SK-N-SH (cell line): ENCODE data around the gene SLC6A8. TPM values are rescaled to one million over a fixed set of nuclear protein-coding genes. Genes with fewer than 3 reads are reported as not detected.

Experiments used
- CTCF ChIA-PET: fragments of 300-600, 350-600 bp; formaldehyde crosslinking; extraction: SDS; loops from one replicate; lab custom pipeline; 2021; lab: Yijun Ruan, JAX
- POLR2A ChIA-PET: fragments of 350-600 bp; sonication (Branson Sonifier 250); formaldehyde crosslinking; extraction: SDS; loops from one replicate; lab custom pipeline; 2020; ENCODE audit warnings: antibody characterized with exemption, inconsistent platforms; lab: Yijun Ruan, JAX
- DNase-seq: peaks from one replicate; pipeline ENCODE4 v3.0.0; 2012
- H2AFZ ChIP-seq: fragments of 200-600 bp; sonication (generic); 2 replicates; pipeline ENCODE4 v1.8.1; 2016; ENCODE audit warnings: antibody characterized with exemption, mild to moderate bottlenecking, low read depth
- H3F3A ChIP-seq: fragments of 200-600 bp; sonication (generic); replicated peaks from 2 replicates; pipeline ENCODE3; 2016; ENCODE audit warnings: antibody characterized with exemption, mild to moderate bottlenecking; ENCODE audit not compliant: insufficient read depth
- H3K27ac ChIP-seq, 2 experiments: fragments of 200-500 bp in 1 of 2; fragments of 200-600 bp in 1 of 2; sonication (Bioruptor generic) in 1 of 2; sonication (generic), shearing (Covaris generic) in 1 of 2; 2 replicates each; pipeline versions ENCODE4 v1.5.1 to v1.6.1; 2014 to 2016; ENCODE audit warnings: low read depth in 2 of 2, inconsistent platforms in 1 of 2, low read length in 1 of 2, mild to moderate bottlenecking in 1 of 2, mixed read lengths in 1 of 2
- H3K27me3 ChIP-seq: fragments of 200-600 bp; sonication (generic), shearing (Covaris generic); 2 replicates; pipeline ENCODE4 v1.6.1; 2016; ENCODE audit warnings: mixed run types; ENCODE audit not compliant: insufficient read depth
- H3K36me3 ChIP-seq, 2 experiments: fragments of 200-500 bp in 1 of 2; fragments of 200-600 bp in 1 of 2; sonication (Bioruptor generic) in 1 of 2; sonication (generic) in 1 of 2; replicated peaks in 1 of 2; 2 replicates each; pipeline versions ENCODE3 to v1.5.1; 2014 to 2016; ENCODE audit warnings: low read length in 1 of 2, mild to moderate bottlenecking in 1 of 2; ENCODE audit not compliant: insufficient read depth in 2 of 2, control insufficient read depth in 1 of 2
- H3K4me1 ChIP-seq, 2 experiments: fragments of 200-500 bp in 1 of 2; fragments of 200-600 bp in 1 of 2; sonication (Bioruptor generic) in 1 of 2; sonication (generic), shearing (Covaris generic) in 1 of 2; 2 replicates each; pipeline versions ENCODE4 v1.5.1 to v1.6.1; 2014 to 2016; ENCODE audit warnings: low read depth in 1 of 2, low read length in 1 of 2, mixed run types in 1 of 2; ENCODE audit not compliant: insufficient read depth in 2 of 2, control insufficient read depth in 1 of 2
- H3K4me2 ChIP-seq: fragments of 200-600 bp; sonication (generic), shearing (Covaris generic); 2 replicates; pipeline ENCODE4 v1.6.1; 2017; ENCODE audit warnings: mixed run types
- H3K4me3 ChIP-seq, 2 experiments: fragments of 200-500 bp in 1 of 2; fragments of 200-600 bp in 1 of 2; sonication (Bioruptor generic) in 1 of 2; sonication (generic), shearing (Covaris generic) in 1 of 2; 2 replicates each; pipeline versions ENCODE4 v1.5.1 to v1.8.1; 2014 to 2016; ENCODE audit warnings: low read depth in 2 of 2, inconsistent platforms in 1 of 2, low read length in 1 of 2, mild to moderate bottlenecking in 1 of 2, mixed read lengths in 1 of 2, moderate library complexity in 1 of 2
- H3K79me2 ChIP-seq: fragments of 200-600 bp; sonication (generic); 2 replicates; pipeline ENCODE4 v1.8.1; 2017; ENCODE audit warnings: mild to moderate bottlenecking; ENCODE audit not compliant: insufficient read depth
- H3K9ac ChIP-seq: fragments of 200-600 bp; sonication (generic); 2 replicates; pipeline ENCODE4 v1.6.1; 2017; ENCODE audit warnings: mixed run types
- H3K9me2 ChIP-seq: fragments of 200-600 bp; sonication (generic); 2 replicates; pipeline ENCODE4 v1.6.1; 2017; ENCODE audit warnings: mixed run types
- H3K9me3 ChIP-seq: fragments of 200-600 bp; sonication (generic); 2 replicates; pipeline ENCODE4 v1.6.1; 2017; ENCODE audit warnings: mixed run types, mild to moderate bottlenecking, moderate library complexity
- H4K20me1 ChIP-seq: fragments of 200-600 bp; sonication (generic); 2 replicates; pipeline ENCODE4 v1.6.1; 2017; ENCODE audit warnings: mild to moderate bottlenecking, mixed run types; ENCODE audit not compliant: insufficient read depth
- ELF1 ChIP-seq: IDR thresholded peaks from 2 replicates; pipeline ENCODE4 v1.4.0; 2012
- EP300 ChIP-seq, 2 experiments: IDR thresholded peaks; 2 replicates each; pipeline versions ENCODE4 v1.4.0 to v1.6.1; 2012; ENCODE audit warnings: borderline replicate concordance in 1 of 2, low read depth in 1 of 2, low read length in 1 of 2
- FOXM1 ChIP-seq: IDR thresholded peaks from 2 replicates; pipeline ENCODE4 v1.4.0; 2012; ENCODE audit warnings: low read depth, mild to moderate bottlenecking
- GATA2 ChIP-seq: sonication (generic); formaldehyde crosslinking; IDR thresholded peaks from 2 replicates; pipeline ENCODE4 v1.5.0; 2020; ENCODE audit warnings: mild to moderate bottlenecking, missing genetic modification reagents
- JUND ChIP-seq: IDR thresholded peaks from 2 replicates; pipeline ENCODE4 v1.4.0; 2012
- NFIC ChIP-seq: IDR thresholded peaks from 2 replicates; pipeline ENCODE4 v1.4.0; 2012; ENCODE audit warnings: borderline replicate concordance
- RFX5 ChIP-seq: IDR thresholded peaks from 2 replicates; pipeline ENCODE4 v1.6.1; 2012; ENCODE audit warnings: mild to moderate bottlenecking, improper control_type of control experiment, low read length
- RXRA ChIP-seq: IDR thresholded peaks from 2 replicates; pipeline ENCODE4 v1.4.0; 2012; ENCODE audit warnings: low read depth, mild to moderate bottlenecking, borderline replicate concordance
- SMC3 ChIP-seq: IDR thresholded peaks from 2 replicates; pipeline ENCODE4 v1.6.1; 2012; ENCODE audit warnings: low read depth, low read length, improper control_type of control experiment
- WGBS: methylation state at CpG from one replicate; pipeline ENCODE4 v1.1.6; 2017; ENCODE audit warnings: low lambda C conversion rate; 5-methylcytosine and 5-hydroxymethylcytosine counted together
- polyA plus RNA-seq, 3 experiments: library from polyadenylated mRNA; depleted of rRNA; stranded (reverse); fragments of >200 nt; gene quantifications; 2 replicates each; pipeline ENCODE4 v1.2.3, GENCODE V29; 2012
- TF ChIP-seq, protein P1 (sequence below): IDR thresholded peaks from 2 replicates; pipeline ENCODE4; 2012
- TF ChIP-seq, protein P2 (sequence below): fragments of 200-600 bp; sonication (generic); IDR thresholded peaks from 2 replicates; pipeline ENCODE4 v1.6.1; 2017; ENCODE audit warnings: antibody characterized with exemption, mild to moderate bottlenecking, moderate library complexity
- TF ChIP-seq, protein P3 (sequence below): IDR thresholded peaks from 2 replicates; pipeline ENCODE4 v1.4.0; 2012; ENCODE audit warnings: low read depth, borderline replicate concordance
- TF ChIP-seq, protein P4 (sequence below): IDR thresholded peaks from 2 replicates; pipeline ENCODE4 v1.4.0; 2012; ENCODE audit warnings: low read depth

Gene SLC6A8
- polyA plus RNA-seq, 1 of the 3 experiments (the other 2 are of a cell fraction): 30.8 TPM

DNA sequence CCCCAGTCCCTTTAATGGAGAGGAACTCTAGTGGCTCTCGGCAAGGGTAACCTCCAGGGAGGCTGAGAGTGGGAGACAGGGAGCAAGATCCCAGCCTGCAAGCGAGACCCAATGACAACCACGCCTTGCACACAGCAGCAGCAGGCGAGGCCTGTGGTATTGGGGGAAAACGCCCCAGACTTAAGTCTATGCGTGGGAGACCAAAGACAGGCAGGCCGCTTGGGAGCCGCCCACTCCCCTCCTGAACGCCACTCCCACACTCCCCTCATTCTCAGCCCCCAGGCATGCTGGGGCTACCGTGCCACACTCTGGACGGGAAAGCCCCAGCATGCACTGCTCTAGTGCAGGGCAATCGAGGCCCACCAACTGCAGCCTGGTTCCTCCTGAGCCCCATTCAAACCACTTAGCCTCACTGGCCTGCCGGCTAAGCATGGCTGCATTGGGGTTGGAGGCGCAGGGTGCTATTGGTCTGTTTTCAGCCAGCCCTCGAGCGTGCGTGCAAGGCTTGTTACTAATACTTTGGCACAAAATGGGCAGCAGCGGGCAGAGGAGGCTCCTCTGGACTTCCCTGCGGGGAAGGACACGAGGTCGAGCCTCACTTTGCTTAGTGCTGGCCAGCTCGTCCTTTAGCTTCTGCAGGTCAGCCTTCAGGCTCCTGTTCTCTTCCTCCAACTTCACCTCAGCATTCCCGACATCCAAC, 14.8 kb downstream of the SLC6A8 start (continued):
- TF ChIP-seq, protein P1, sequence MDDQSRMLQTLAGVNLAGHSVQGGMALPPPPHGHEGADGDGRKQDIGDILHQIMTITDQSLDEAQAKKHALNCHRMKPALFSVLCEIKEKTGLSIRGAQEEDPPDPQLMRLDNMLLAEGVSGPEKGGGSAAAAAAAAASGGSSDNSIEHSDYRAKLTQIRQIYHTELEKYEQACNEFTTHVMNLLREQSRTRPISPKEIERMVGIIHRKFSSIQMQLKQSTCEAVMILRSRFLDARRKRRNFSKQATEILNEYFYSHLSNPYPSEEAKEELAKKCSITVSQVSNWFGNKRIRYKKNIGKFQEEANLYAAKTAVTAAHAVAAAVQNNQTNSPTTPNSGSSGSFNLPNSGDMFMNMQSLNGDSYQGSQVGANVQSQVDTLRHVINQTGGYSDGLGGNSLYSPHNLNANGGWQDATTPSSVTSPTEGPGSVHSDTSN: no peak
- TF ChIP-seq RFX5 (no peak), JUND (no peak), EP300 (IDR thresholded peaks at IDR 0.05; ENCODE audit: borderline replicate concordance in 1 of 2, low read depth in 1 of 2, low read length in 1 of 2) (no peak)
- TF ChIP-seq, protein P2, sequence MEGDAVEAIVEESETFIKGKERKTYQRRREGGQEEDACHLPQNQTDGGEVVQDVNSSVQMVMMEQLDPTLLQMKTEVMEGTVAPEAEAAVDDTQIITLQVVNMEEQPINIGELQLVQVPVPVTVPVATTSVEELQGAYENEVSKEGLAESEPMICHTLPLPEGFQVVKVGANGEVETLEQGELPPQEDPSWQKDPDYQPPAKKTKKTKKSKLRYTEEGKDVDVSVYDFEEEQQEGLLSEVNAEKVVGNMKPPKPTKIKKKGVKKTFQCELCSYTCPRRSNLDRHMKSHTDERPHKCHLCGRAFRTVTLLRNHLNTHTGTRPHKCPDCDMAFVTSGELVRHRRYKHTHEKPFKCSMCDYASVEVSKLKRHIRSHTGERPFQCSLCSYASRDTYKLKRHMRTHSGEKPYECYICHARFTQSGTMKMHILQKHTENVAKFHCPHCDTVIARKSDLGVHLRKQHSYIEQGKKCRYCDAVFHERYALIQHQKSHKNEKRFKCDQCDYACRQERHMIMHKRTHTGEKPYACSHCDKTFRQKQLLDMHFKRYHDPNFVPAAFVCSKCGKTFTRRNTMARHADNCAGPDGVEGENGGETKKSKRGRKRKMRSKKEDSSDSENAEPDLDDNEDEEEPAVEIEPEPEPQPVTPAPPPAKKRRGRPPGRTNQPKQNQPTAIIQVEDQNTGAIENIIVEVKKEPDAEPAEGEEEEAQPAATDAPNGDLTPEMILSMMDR: no peak

DNA sequence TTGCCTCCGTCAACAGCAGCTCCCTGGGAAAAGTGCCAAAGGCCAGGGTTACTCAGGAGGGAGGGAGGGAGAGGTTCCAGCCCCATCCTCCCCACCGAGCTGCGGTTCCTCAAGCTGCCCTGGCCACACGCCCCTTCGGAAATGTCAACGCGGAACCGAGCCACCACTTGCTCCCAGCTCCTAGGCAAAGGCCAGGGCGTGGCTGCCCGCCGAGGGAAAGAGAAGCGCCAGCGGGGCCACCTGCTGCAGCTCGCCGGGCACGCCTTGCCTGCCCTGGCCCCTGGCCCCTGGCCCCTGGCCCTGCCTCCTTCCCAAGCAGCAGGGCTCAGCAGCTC, 15.3 kb downstream of the SLC6A8 start:
- Histone ChIP-seq H3K9me3 (no peaks in the 10 kb centered on the region), H3K4me2 (no peak overlapping the region), H3K79me2 (peaks cover 5% of the 10 kb centered on the region; the same call in 1 of the 2 replicates), H3F3A (no peaks in the 10 kb centered on the region), H3K36me3 (peaks cover 1 to 6% of the 10 kb centered on the region in 2 experiments), H3K9me2 (no peaks in the 10 kb centered on the region), H3K27ac (no peak overlapping the region), H3K4me1 (no peaks in the 10 kb centered on the region; a peak in 1 of 4 replicates), H4K20me1 (0 out of 2 replicates have a peak, but pooled peaks cover 4% of the 10 kb centered on the region), H3K27me3 (peaks cover 13% of the 10 kb centered on the region; the same call in 1 of the 2 replicates), H3K4me3 (no peak overlapping the region), H2AFZ (no peak overlapping the region), H3K9ac (no peak overlapping the region)
- ChIA-PET CTCF (no interaction called here), POLR2A (no interaction called here)
- TF ChIP-seq RXRA (no peak), ELF1 (no peak), NFIC (no peak), SMC3 (no peak), GATA2 (CRISPR knock-in tag) (no peak), FOXM1 (no peak), RFX5 (no peak)
- TF ChIP-seq, protein P3, sequence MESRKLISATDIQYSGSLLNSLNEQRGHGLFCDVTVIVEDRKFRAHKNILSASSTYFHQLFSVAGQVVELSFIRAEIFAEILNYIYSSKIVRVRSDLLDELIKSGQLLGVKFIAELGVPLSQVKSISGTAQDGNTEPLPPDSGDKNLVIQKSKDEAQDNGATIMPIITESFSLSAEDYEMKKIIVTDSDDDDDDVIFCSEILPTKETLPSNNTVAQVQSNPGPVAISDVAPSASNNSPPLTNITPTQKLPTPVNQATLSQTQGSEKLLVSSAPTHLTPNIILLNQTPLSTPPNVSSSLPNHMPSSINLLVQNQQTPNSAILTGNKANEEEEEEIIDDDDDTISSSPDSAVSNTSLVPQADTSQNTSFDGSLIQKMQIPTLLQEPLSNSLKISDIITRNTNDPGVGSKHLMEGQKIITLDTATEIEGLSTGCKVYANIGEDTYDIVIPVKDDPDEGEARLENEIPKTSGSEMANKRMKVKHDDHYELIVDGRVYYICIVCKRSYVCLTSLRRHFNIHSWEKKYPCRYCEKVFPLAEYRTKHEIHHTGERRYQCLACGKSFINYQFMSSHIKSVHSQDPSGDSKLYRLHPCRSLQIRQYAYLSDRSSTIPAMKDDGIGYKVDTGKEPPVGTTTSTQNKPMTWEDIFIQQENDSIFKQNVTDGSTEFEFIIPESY: no peak
- TF ChIP-seq, protein P4, sequence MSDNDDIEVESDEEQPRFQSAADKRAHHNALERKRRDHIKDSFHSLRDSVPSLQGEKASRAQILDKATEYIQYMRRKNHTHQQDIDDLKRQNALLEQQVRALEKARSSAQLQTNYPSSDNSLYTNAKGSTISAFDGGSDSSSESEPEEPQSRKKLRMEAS: no peak
- no peak for DNase-seq
- WGBS: 66% methylated on average over 10 of the region's 16 CpGs
